C4-2B (cell line): Measurements from ENCODE around the gene GPATCH4.

Source experiments
- CTCF ChIP-seq: fragments of 450-650 bp; conservative IDR thresholded peaks from 2 replicates; pipeline ENCODE4 v1.5.1; 2017; ENCODE audit warnings: mild to moderate bottlenecking
- ZFX ChIP-seq: fragments of 450-650 bp; IDR thresholded peaks from 2 replicates; pipeline ENCODE4 v1.6.1; 2017

GRCh38 chr1:156601892-156602291 lies 613 bp upstream of the GPATCH4 start:
- TF ChIP-seq CTCF (no peak), ZFX (no peak)
